Uterus (tissue), 2 donors: ENCODE data around the gene PDAP1.

Experiments
- POLR2A ChIP-seq, 2 donors: fragments of 450-650 bp; IDR thresholded peaks; one replicate each; pipeline ENCODE4 v1.6.1; 2016; ENCODE audit warnings: antibody characterized with exemption in 2 of 2, mild to moderate bottlenecking in 1 of 2, moderate library complexity in 1 of 2
- TF ChIP-seq, protein P1 (sequence below), 4 experiments: fragments of 200-600 bp in 2 of 4; fragments of 450-650 bp in 2 of 4; sonication (generic) in 2 of 4; IDR thresholded peaks; one replicate each; pipeline ENCODE4 v1.5.1; 2016 to 2019; ENCODE audit warnings: antibody characterized with exemption in 4 of 4, mild to moderate bottlenecking in 2 of 4, moderate library complexity in 1 of 4

DNA sequence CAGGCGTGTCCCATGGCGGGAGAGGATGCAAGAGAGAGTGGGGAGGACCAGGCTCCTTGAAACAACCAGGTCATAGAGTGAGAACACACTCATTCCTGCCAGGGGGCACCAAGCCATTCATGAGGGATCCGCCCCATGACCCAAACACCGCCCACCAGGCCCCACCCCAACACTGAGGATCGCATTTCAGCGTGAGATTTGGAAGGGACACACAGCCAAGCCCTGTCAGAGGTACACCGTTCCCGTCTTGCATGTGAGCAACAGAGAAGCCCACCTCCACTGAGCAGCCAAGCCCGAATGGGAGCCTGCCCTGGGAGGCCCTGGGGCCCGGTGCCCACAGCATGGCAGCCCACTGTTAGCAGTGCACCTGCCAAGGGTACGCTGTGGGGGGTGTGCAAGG, 41.8 kb downstream of the PDAP1 start:
- TF ChIP-seq, protein P1, sequence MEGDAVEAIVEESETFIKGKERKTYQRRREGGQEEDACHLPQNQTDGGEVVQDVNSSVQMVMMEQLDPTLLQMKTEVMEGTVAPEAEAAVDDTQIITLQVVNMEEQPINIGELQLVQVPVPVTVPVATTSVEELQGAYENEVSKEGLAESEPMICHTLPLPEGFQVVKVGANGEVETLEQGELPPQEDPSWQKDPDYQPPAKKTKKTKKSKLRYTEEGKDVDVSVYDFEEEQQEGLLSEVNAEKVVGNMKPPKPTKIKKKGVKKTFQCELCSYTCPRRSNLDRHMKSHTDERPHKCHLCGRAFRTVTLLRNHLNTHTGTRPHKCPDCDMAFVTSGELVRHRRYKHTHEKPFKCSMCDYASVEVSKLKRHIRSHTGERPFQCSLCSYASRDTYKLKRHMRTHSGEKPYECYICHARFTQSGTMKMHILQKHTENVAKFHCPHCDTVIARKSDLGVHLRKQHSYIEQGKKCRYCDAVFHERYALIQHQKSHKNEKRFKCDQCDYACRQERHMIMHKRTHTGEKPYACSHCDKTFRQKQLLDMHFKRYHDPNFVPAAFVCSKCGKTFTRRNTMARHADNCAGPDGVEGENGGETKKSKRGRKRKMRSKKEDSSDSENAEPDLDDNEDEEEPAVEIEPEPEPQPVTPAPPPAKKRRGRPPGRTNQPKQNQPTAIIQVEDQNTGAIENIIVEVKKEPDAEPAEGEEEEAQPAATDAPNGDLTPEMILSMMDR (IDR thresholded peaks at IDR 0.05) = no peak
- no peak for TF ChIP-seq POLR2A (IDR thresholded peaks at IDR 0.05)
